Mammary epithelial cell (primary cell): ENCODE data around the gene SLC22A7.

ENCODE experiments used
- EZH2 ChIP-seq: IDR thresholded peaks from 2 replicates; pipeline ENCODE4 v1.6.1; 2012; ENCODE audit warnings: low read length, inconsistent platforms, borderline replicate concordance
- TF ChIP-seq, protein P1 (sequence below), 2 donors: IDR thresholded peaks in 1 of 2; conservative IDR thresholded peaks in 1 of 2; 2 replicates each; pipeline ENCODE4 v1.5.1; 2011 to 2012; ENCODE audit warnings: inconsistent platforms in 2 of 2, low read length in 2 of 2, mild to moderate bottlenecking in 2 of 2, control low read depth in 1 of 2, low read depth in 1 of 2; ENCODE audit not compliant: insufficient read depth in 1 of 2; ENCODE audit errors: extremely low read depth in 1 of 2

DNA sequence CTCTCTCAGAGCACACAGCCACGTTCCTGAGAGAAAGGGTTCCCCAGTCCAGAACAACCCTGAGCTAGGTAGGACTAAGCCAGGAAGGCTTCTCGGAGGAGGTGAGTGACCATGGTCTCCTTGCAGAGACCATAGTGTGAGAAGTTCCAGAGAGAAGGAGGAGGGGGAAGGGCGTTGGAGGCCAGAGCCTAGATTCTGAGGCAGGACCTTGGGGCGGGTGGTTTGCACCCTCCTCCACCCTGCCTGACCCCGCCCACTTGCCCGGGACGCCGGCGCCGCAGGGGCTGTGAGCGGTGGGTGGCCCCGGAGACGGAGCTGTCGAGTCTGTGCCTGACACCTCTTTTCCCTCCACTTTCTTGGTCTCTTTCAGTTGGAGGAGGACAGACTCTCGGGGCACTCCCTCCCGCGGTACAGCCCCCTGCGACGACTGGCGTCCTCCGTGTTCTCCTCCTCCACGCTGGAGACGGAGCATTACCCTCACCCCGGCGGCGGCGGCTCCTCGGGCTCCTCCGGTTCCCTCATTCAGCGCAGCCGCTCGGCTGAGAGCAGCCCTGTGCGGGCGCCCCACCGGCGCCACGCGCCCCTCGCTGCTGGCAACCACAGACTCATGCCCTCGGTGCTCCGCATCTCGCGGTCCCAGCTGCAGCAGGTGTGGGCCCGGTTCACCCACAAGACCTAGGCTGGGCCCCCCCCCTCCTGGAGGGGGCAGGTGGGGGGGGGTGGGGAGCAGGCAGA, 28.6 kb upstream of the SLC22A7 start:
- TF ChIP-seq, protein P1, sequence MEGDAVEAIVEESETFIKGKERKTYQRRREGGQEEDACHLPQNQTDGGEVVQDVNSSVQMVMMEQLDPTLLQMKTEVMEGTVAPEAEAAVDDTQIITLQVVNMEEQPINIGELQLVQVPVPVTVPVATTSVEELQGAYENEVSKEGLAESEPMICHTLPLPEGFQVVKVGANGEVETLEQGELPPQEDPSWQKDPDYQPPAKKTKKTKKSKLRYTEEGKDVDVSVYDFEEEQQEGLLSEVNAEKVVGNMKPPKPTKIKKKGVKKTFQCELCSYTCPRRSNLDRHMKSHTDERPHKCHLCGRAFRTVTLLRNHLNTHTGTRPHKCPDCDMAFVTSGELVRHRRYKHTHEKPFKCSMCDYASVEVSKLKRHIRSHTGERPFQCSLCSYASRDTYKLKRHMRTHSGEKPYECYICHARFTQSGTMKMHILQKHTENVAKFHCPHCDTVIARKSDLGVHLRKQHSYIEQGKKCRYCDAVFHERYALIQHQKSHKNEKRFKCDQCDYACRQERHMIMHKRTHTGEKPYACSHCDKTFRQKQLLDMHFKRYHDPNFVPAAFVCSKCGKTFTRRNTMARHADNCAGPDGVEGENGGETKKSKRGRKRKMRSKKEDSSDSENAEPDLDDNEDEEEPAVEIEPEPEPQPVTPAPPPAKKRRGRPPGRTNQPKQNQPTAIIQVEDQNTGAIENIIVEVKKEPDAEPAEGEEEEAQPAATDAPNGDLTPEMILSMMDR (conservative IDR thresholded peaks at IDR 0.05 in 1 of 2, IDR thresholded peaks at IDR 0.05 in 1 of 2; ENCODE audit: extremely low read depth in 1 of 2, insufficient read depth in 1 of 2, low read depth in 1 of 2, low read length in 2 of 2) = no peak
- no peak for TF ChIP-seq EZH2
